Uterus (tissue), 4 donors: ENCODE measurements around the gene GPAT2. TPM values are rescaled to one million over a fixed set of nuclear protein-coding genes. Genes with fewer than 3 reads are reported as not detected.
"Not testable (repeated sequence)": the region's sequence is repeated elsewhere in the genome, so short reads cannot be mapped to it uniquely, and the experiment has no call there.

Experiments
- DNase-seq, 2 donors: peaks; one replicate each; pipeline ENCODE4 v3.0.0-alpha.2; 2019 to 2020
- H3K27ac ChIP-seq, 2 donors: fragments of 200-600 bp; sonication (generic); 1 replicate in 1 of 2; 2 replicates in 1 of 2; pipeline ENCODE4 v1.5.1; 2016 to 2018
- H3K27me3 ChIP-seq, 2 donors: fragments of 200-600 bp; sonication (generic); one replicate each; pipeline ENCODE4 v1.5.1; 2018 to 2019; ENCODE audit warnings: control low read depth in 1 of 2
- H3K36me3 ChIP-seq, 2 donors: fragments of 200-600 bp; sonication (generic); one replicate each; pipeline ENCODE4 v1.5.1; 2019; ENCODE audit warnings: control low read depth in 1 of 2
- H3K4me1 ChIP-seq, 2 donors: fragments of 200-600 bp; sonication (generic); one replicate each; pipeline ENCODE4 v1.5.1; 2018 to 2019; ENCODE audit warnings: control low read depth in 1 of 2
- H3K4me3 ChIP-seq, 2 donors: fragments of 200-600 bp; sonication (generic); 1 replicate in 1 of 2; 2 replicates in 1 of 2; pipeline ENCODE4 v1.5.1; 2018 to 2019; ENCODE audit warnings: mild to moderate bottlenecking in 1 of 2
- H3K9me3 ChIP-seq, 2 donors: fragments of 200-600 bp; sonication (generic); one replicate each; pipeline ENCODE4 v1.5.1; 2019; ENCODE audit warnings: control low read depth in 1 of 2
- CTCF ChIP-seq, 4 experiments: fragments of 200-600 bp in 2 of 4; fragments of 450-650 bp in 2 of 4; sonication (generic) in 2 of 4; IDR thresholded peaks; one replicate each; pipeline ENCODE4 v1.5.1; 2016 to 2019; ENCODE audit warnings: antibody characterized with exemption in 4 of 4, mild to moderate bottlenecking in 2 of 4, moderate library complexity in 1 of 4
- POLR2A ChIP-seq, 2 donors: fragments of 450-650 bp; IDR thresholded peaks; one replicate each; pipeline ENCODE4 v1.6.1; 2016; ENCODE audit warnings: antibody characterized with exemption in 2 of 2, mild to moderate bottlenecking in 1 of 2, moderate library complexity in 1 of 2
- intact Hi-C: fragments of 100-400 bp; cut with DNase I; formaldehyde crosslinking; loops from one replicate; pipeline ENCODE4 v1.15.1; 2023; ENCODE audit warnings: low total_unique reads
- total RNA-seq, 4 donors: library from RNA; depleted of rRNA in 3 of 4; stranded (reverse); fragments of >200 nt in 3 of 4; gene quantifications; one replicate each; pipeline versions ENCODE4 v1.1.0 to v1.2.4, GENCODE V29; 2014 to 2023
- donor health status: DM: yes; HTN: yes; CAD: no.

GPAT2 gene
- total RNA-seq, 4 donors from 2014 or later: 4.8 to 5.4 (median 5.3) TPM; not detected in 1

- H3K4me1 ChIP-seq, DNase-seq, H3K9me3 ChIP-seq, H3K27ac ChIP-seq, H3K36me3 ChIP-seq, H3K4me3 ChIP-seq, intact Hi-C loops, H3K27me3 ChIP-seq: not testable (repeated sequence)
Measured at GRCh38 chr2:96070351-96070750, 35.6 kb upstream of the GPAT2 start.

- H3K4me1 ChIP-seq, H3K4me3 ChIP-seq, H3K27me3 ChIP-seq, H3K27ac ChIP-seq, DNase-seq, intact Hi-C loops, H3K36me3 ChIP-seq, H3K9me3 ChIP-seq: not testable (repeated sequence)
Measured at GRCh38 chr2:96069878-96070277, 35.2 kb upstream of the GPAT2 start.

- H3K4me1 ChIP-seq, H3K27ac ChIP-seq, H3K36me3 ChIP-seq, H3K4me3 ChIP-seq, H3K9me3 ChIP-seq, DNase-seq, intact Hi-C loops, H3K27me3 ChIP-seq: not testable (repeated sequence)
Measured at GRCh38 chr2:96067902-96068581, 33.3 kb upstream of the GPAT2 start.

GRCh38 chr2:96067098-96067660 is 32.5 kb upstream of the GPAT2 start:
- H3K36me3 ChIP-seq, H3K27ac ChIP-seq, H3K27me3 ChIP-seq, intact Hi-C loops, H3K4me3 ChIP-seq, H3K4me1 ChIP-seq, DNase-seq, H3K9me3 ChIP-seq: not testable (repeated sequence)

GRCh38 chr2:96066511-96066910 is 31.8 kb upstream of the GPAT2 start:
- H3K27me3 ChIP-seq, H3K9me3 ChIP-seq, H3K4me1 ChIP-seq, intact Hi-C loops, DNase-seq, H3K36me3 ChIP-seq, H3K27ac ChIP-seq, H3K4me3 ChIP-seq: not testable (repeated sequence)

GRCh38 chr2:96065954-96066353 is 31.2 kb upstream of the GPAT2 start:
- H3K27me3 ChIP-seq, H3K4me3 ChIP-seq, intact Hi-C loops, H3K9me3 ChIP-seq, H3K4me1 ChIP-seq, DNase-seq, H3K36me3 ChIP-seq, H3K27ac ChIP-seq: not testable (repeated sequence)

GRCh38 chr2:96065381-96065930 is 30.7 kb upstream of the GPAT2 start:
- H3K9me3 ChIP-seq: no peaks in the 10 kb centered on the region
- H3K27ac ChIP-seq: no peak overlapping the region
- DNase-seq: no peak
- H3K27me3 ChIP-seq: no peaks in the 10 kb centered on the region
- H3K36me3 ChIP-seq: no peaks in the 10 kb centered on the region
- H3K4me1 ChIP-seq: no peaks in the 10 kb centered on the region
- H3K4me3 ChIP-seq: no peak overlapping the region
- TF ChIP-seq CTCF (IDR thresholded peaks at IDR 0.05) (no peak), POLR2A (IDR thresholded peaks at IDR 0.05) (no peak)
- intact Hi-C loops: no loop called here

- H3K4me1 ChIP-seq, DNase-seq, H3K4me3 ChIP-seq, H3K27me3 ChIP-seq, H3K27ac ChIP-seq, H3K9me3 ChIP-seq, intact Hi-C loops, H3K36me3 ChIP-seq: not testable (repeated sequence)
Measured at GRCh38 chr2:96064760-96065159, 30.0 kb upstream of the GPAT2 start.

- DNase-seq, H3K36me3 ChIP-seq, H3K27me3 ChIP-seq, H3K27ac ChIP-seq, intact Hi-C loops, H3K4me3 ChIP-seq, H3K9me3 ChIP-seq, H3K4me1 ChIP-seq: not testable (repeated sequence)
Measured at GRCh38 chr2:96064047-96064675, 29.4 kb upstream of the GPAT2 start.
